ENCODE data around the gene MEP1A.

DNA sequence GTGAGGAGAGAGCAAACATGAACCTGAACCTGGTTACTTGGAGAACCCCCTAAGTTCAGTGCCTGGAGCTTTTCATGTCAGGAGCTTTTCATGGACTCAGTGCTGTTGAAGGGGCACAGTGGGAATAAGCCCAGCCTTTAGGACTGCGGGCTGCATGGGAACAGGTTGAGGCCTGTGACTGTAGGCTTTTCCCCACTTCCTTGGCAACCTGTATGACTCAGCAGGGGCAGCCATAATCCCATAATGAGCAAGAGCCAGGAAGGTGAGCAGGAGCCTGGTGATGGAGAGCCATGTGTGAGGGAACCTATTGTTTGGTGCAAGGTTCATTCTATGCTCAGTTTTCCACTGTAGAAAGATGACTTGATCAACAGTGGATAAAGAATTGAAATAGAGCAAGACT is 23.4 kb downstream of the MEP1A start:
- TF ChIP-seq, protein P1, sequence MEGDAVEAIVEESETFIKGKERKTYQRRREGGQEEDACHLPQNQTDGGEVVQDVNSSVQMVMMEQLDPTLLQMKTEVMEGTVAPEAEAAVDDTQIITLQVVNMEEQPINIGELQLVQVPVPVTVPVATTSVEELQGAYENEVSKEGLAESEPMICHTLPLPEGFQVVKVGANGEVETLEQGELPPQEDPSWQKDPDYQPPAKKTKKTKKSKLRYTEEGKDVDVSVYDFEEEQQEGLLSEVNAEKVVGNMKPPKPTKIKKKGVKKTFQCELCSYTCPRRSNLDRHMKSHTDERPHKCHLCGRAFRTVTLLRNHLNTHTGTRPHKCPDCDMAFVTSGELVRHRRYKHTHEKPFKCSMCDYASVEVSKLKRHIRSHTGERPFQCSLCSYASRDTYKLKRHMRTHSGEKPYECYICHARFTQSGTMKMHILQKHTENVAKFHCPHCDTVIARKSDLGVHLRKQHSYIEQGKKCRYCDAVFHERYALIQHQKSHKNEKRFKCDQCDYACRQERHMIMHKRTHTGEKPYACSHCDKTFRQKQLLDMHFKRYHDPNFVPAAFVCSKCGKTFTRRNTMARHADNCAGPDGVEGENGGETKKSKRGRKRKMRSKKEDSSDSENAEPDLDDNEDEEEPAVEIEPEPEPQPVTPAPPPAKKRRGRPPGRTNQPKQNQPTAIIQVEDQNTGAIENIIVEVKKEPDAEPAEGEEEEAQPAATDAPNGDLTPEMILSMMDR (conservative IDR thresholded peaks at IDR 0.05; ENCODE audit: low read depth, low read length): no peak
- TF ChIP-seq RCOR1 (IDR thresholded peaks at IDR 0.05; ENCODE audit: insufficient replicate concordance, low read length) (no peak), POLR2A (IDR thresholded peaks at IDR 0.05; ENCODE audit: low read depth, low read length) (no peak)

All from IMR-90 (cell line).